CD4-positive, alpha-beta memory T cell (primary cell): Measurements from ENCODE around the gene NKX1-2. TPM values are rescaled to one million over a fixed set of nuclear protein-coding genes. Genes with fewer than 3 reads are reported as not detected.

Experiments
- CTCF ChIA-PET: fragments of 350-600 bp; sonication (Branson Sonifier 250); formaldehyde crosslinking; loops from one replicate; lab custom pipeline; 2021; ENCODE audit warnings: inconsistent platforms; ENCODE audit not compliant: partially characterized antibody; lab: Charles Lee
- POLR2A ChIA-PET: fragments of 350-600 bp; sonication (Branson Sonifier 250); formaldehyde crosslinking; loops from one replicate; lab custom pipeline; 2021; ENCODE audit not compliant: partially characterized antibody; lab: Charles Lee
- DNase-seq, 5 donors: peaks; one replicate each; pipeline versions ENCODE4 v3.0.0 to v3.0.0-alpha.2; 2020 to 2022; ENCODE audit warnings: mixed read lengths in 1 of 5
- H3K27ac ChIP-seq: one replicate; pipeline ENCODE4 v1.7.0; 2013; ENCODE audit warnings: low read depth, low read length
- H3K27me3 ChIP-seq: 2 replicates; pipeline ENCODE4 v1.7.0; 2013; ENCODE audit warnings: mild to moderate bottlenecking, low read length, moderate library complexity; ENCODE audit not compliant: insufficient read depth
- H3K36me3 ChIP-seq: 2 replicates; pipeline ENCODE4 v1.7.0; 2013; ENCODE audit warnings: mild to moderate bottlenecking, low read length, moderate library complexity; ENCODE audit not compliant: insufficient read depth
- H3K4me1 ChIP-seq: 2 replicates; pipeline ENCODE4 v1.7.0; 2013; ENCODE audit warnings: mild to moderate bottlenecking, low read length, moderate library complexity; ENCODE audit not compliant: insufficient read depth
- H3K4me3 ChIP-seq, 2 donors: one replicate each; pipeline ENCODE4 v1.7.0; 2013; ENCODE audit warnings: low read length in 2 of 2, mild to moderate bottlenecking in 1 of 2
- H3K9me3 ChIP-seq, 2 donors: one replicate each; pipeline ENCODE4 v1.7.0; 2013; ENCODE audit warnings: low read length in 2 of 2, control low read depth in 1 of 2; ENCODE audit not compliant: control insufficient read depth in 1 of 2
- H3K27ac Mint-ChIP-seq, 7 donors: one replicate each; pipeline ENCODE4 v1.8.0; 2020 to 2021; ENCODE audit warnings: mixed read lengths in 7 of 7, mild to moderate bottlenecking in 6 of 7, inconsistent platforms in 3 of 7, moderate library complexity in 3 of 7
- H3K27me3 Mint-ChIP-seq, 2 donors: one replicate each; pipeline ENCODE4 v1.8.0; 2020 to 2021; ENCODE audit warnings: mixed read lengths in 2 of 2
- H3K36me3 Mint-ChIP-seq, 2 donors: one replicate each; pipeline ENCODE4 v1.8.0; 2020 to 2021; ENCODE audit warnings: mixed read lengths in 2 of 2, inconsistent platforms in 1 of 2, mild to moderate bottlenecking in 1 of 2
- H3K4me1 Mint-ChIP-seq, 4 donors: one replicate each; pipeline ENCODE4 v1.8.0; 2020 to 2021; ENCODE audit warnings: mixed read lengths in 4 of 4, mild to moderate bottlenecking in 1 of 4
- H3K4me3 Mint-ChIP-seq, 8 donors: one replicate each; pipeline ENCODE4 v1.8.0; 2020 to 2021; ENCODE audit warnings: mixed read lengths in 8 of 8, mild to moderate bottlenecking in 7 of 8, moderate library complexity in 6 of 8, inconsistent platforms in 3 of 8
- H3K9me3 Mint-ChIP-seq, 8 donors: one replicate each; pipeline ENCODE4 v1.8.0; 2020 to 2021; ENCODE audit warnings: mixed read lengths in 8 of 8, mild to moderate bottlenecking in 5 of 8, inconsistent platforms in 3 of 8, moderate library complexity in 1 of 8
- intact Hi-C: fragments of 100-400 bp; cut with micrococcal nuclease; formaldehyde crosslinking; loops from one replicate; pipeline ENCODE4 v1.15.1; 2023
- polyA plus RNA-seq, 2 donors: library from polyadenylated mRNA; unstranded; fragments of 300-500 nt; fragmentation: Illumina TruSeq; gene quantifications; one replicate each; pipeline ENCODE4 v1.2.3, GENCODE V29; 2021
- total RNA-seq, 2 experiments: library from RNA; stranded (reverse); gene quantifications; one replicate each; pipeline ENCODE4 v1.2.3, GENCODE V29; 2021

The NKX1-2 gene
- total and polyA plus RNA-seq, 4 experiments from 2014 or later, result not detected

DNA sequence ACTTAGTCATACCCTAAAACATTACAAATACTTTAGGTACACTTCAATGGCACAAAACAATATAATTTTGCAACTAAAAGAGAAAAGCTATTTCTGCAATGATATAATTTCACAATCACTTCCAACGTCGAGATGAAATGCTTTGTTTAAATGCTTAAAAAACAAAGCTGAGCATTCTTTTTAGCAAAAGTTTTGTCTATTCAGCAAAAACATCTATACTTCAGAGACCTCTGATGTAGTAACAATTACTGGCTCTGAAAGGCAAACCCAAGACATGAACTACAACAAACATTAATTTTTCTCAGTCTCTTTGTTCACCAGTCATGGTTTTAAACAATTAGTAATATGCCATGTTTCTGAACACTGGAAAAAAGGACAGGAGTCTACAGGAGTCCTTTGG, 47.6 kb downstream of the NKX1-2 start:
- H3K4me3 Mint-ChIP-seq, result no peak overlapping the region

GRCh38 chr10:124401633-124402032, 48.2 kb downstream of the NKX1-2 start:
- CTCF ChIA-PET, result interaction anchor here (0.9 to 5.7 kb wide), 4 partner anchors 12 to 407 kb away, joined by 3 to 34 read pairs (median 4); no protein-coding TSS in a partner anchor
- Mint-ChIP-seq H3K36me3 (peaks cover 35 to 58% of the 10 kb centered on the region in 2 donors), H3K9me3 (no peaks in the 10 kb centered on the region), H3K4me1 (peaks cover 8 to 11% (median 9%) of the 10 kb centered on the region in 4 donors), H3K27ac (no peak overlapping the region), H3K4me3 (no peak overlapping the region), H3K27me3 (no peaks in the 10 kb centered on the region)
- H3K27ac ChIP-seq, result no peak overlapping the region
- no peaks in the 10 kb centered on the region for H3K27me3 ChIP-seq
- POLR2A ChIA-PET, result no interaction called here
- intact Hi-C loops, result loop anchor here (5.0 kb wide), 1 partner anchor 341 kb away; the partner anchor contains the start of gene FAM53B
- H3K4me3 ChIP-seq, result no peak overlapping the region
- DNase-seq, result no peak
- H3K36me3 ChIP-seq, result peaks cover 11% of the 10 kb centered on the region
- H3K9me3 ChIP-seq, result no peaks in the 10 kb centered on the region
- H3K4me1 ChIP-seq, result peaks cover 7% of the 10 kb centered on the region

More for the DNA sequence above, 47.6 kb downstream of the NKX1-2 start:
- no peak for DNase-seq
- ChIA-PET POLR2A (no interaction called here), CTCF (interaction anchor here (0.9 to 5.7 kb wide), 3 partner anchors 13 to 408 kb away, joined by 4 to 34 read pairs (median 4); no protein-coding TSS in a partner anchor)
- H3K9me3 ChIP-seq, result no peaks in the 10 kb centered on the region
- H3K4me3 ChIP-seq, result no peak overlapping the region
- peaks cover 11% of the 10 kb centered on the region for H3K36me3 ChIP-seq
- Mint-ChIP-seq H3K27me3 (no peaks in the 10 kb centered on the region), H3K27ac (no peak overlapping the region), H3K9me3 (no peaks in the 10 kb centered on the region), H3K36me3 (peaks cover 38 to 61% of the 10 kb centered on the region in 2 donors), H3K4me1 (peaks cover 8 to 11% (median 9%) of the 10 kb centered on the region in 4 donors)
- no peak overlapping the region for H3K27ac ChIP-seq
- no peaks in the 10 kb centered on the region for H3K27me3 ChIP-seq
- intact Hi-C loops, result loop anchor here (5.0 kb wide), 1 partner anchor 340 kb away; the partner anchor contains the start of gene FAM53B
- peaks cover 7% of the 10 kb centered on the region for H3K4me1 ChIP-seq

Other genes with a start within 250 kb of the NKX1-2 start
- gene OAT, start 31.1 kb downstream of the NKX1-2 start, total RNA-seq, result 10 to 100 TPM; 34.8 to 39.3 TPM
- 10 to 100 TPM; 62.8 to 80.4 TPM for gene OAT, start 31.1 kb downstream of the NKX1-2 start, polyA plus RNA-seq
- 10 to 100 TPM; 17.9 to 18.3 TPM for gene LHPP, start 11.8 kb upstream of the NKX1-2 start, total RNA-seq
- 10 to 100 TPM; 20.1 to 22.4 TPM for gene LHPP, start 11.8 kb upstream of the NKX1-2 start, polyA plus RNA-seq